ENCODE data around the gene RCN2. TPM values are rescaled to one million over a fixed set of nuclear protein-coding genes. Genes with fewer than 3 reads are reported as not detected.

Gene RCN2
- total and polyA plus RNA-seq, 2 of the 8 experiments (the other 6 are each of a cell fraction or from before 2014, with no cell fraction given), result 65.6 to 137 TPM

DNA sequence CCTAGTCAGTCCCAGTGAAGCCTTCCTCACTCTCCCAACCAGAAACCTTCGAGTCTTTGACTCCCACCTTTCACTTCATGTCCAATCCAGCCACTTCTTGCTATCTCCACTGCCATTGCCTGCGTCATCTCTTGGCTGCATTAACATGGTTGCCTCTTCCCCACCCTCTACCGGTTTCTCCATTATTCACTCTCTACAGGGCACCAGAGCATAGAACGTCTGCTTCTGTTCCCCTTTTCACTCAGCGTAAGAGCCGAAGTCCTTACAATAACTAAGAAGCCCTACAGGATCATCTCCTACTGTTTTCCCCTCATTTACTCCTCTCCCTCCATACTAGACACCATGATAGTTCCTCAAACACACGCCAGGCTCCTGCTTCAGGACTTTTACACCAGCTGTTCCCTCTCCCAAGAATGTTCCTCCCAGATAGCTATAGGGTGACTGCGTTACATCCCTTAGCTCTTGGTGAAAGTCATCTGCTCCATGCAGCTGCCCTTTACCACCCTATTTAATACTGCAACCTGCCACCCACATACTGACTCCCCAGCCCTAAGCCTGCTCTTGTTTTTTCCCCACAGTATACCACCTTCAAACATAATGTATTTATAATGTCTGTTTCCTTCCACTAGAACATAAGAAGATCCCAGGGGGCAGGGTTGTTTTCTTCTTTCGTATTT lies 30.9 kb downstream of the RCN2 start:
- H3K14ac ChIP-seq (ENCODE audit: insufficient read length), result no peak overlapping the region
- H3K4me1 ChIP-seq (replicated peaks in 1 of 4; ENCODE audit: control insufficient read depth in 3 of 4, insufficient read depth in 4 of 4, low read length in 3 of 4), result 0 out of 7 replicates have a peak, but pooled peaks cover 0 to 2% (median 0%) of the 10 kb centered on the region in 4 experiments
- CTCF ChIA-PET (ENCODE audit: partially characterized antibody), result interaction anchor here (0.7 to 4.7 kb wide), 7 partner anchors 11 to 581 kb away, joined by 3 to 35 read pairs (median 3); no protein-coding TSS in a partner anchor
- H3K56ac ChIP-seq (replicated peaks; ENCODE audit: insufficient read length, low read depth, low read length), result no peak overlapping the region
- no peaks in the 10 kb centered on the region for H3K9me3 ChIP-seq (ENCODE audit: insufficient read depth in 2 of 2, low read depth in 1 of 2, low read length in 1 of 2)
- no peak overlapping the region for H2BK15ac ChIP-seq (ENCODE audit: low read length)
- DNase-seq (ENCODE audit: low read depth in 1 of 2, low spot score in 2 of 2) (no peak), FAIRE-seq (no peak)
- no peak overlapping the region for H4K8ac ChIP-seq (ENCODE audit: extremely low read depth, insufficient read depth, low read length)
- no peaks in the 10 kb centered on the region for H3K36me3 ChIP-seq (ENCODE audit: control insufficient read depth in 2 of 4, insufficient read depth in 4 of 4, low read length in 3 of 4)
- H2AK5ac ChIP-seq (ENCODE audit: low read depth, low read length), result no peak overlapping the region
- H4K20me1 ChIP-seq (replicated peaks in 1 of 2; ENCODE audit: control insufficient read depth in 1 of 2, insufficient read depth in 2 of 2, low read length in 2 of 2), result no peaks in the 10 kb centered on the region
- H2BK5ac ChIP-seq (ENCODE audit: low read depth, low read length), result no peak overlapping the region
- H3K4me3 ChIP-seq (ENCODE audit: extremely low read depth in 1 of 4, insufficient read depth in 2 of 4, low read depth in 3 of 4, low read length in 4 of 4), result no peak overlapping the region
- H3K23me2 ChIP-seq (ENCODE audit: low read depth, low read length), result no peaks in the 10 kb centered on the region
- 94% methylated on average over 9 of the region's 9 CpGs; no CpG with 5 or more reads in 1 of the 2 experiments for WGBS, 2 experiments (ENCODE audit: extremely low coverage in 1 of 2, insufficient coverage in 1 of 2, insufficient read length in 1 of 2, insufficient replicate concordance in 2 of 2, low coverage in 1 of 2, low lambda C conversion rate in 2 of 2, missing lambda C conversion rate in 1 of 2)
- H3K4ac ChIP-seq (replicated peaks; ENCODE audit: insufficient read length, low read depth, low read length), result no peak overlapping the region
- H2BK120ac ChIP-seq (replicated peaks; ENCODE audit: low read depth, low read length), result no peak overlapping the region
- H3K27me3 ChIP-seq (replicated peaks in 1 of 4; ENCODE audit: control insufficient read depth in 3 of 4, extremely low read depth in 1 of 4, insufficient read depth in 3 of 4, low read length in 3 of 4), result peaks cover 0 to 1% (median 0%) of the 10 kb centered on the region in 4 experiments; a peak in 1 of 7 replicates
- no peak overlapping the region for H3K9ac ChIP-seq (replicated peaks in 1 of 4; ENCODE audit: extremely low read depth in 1 of 4, low read depth in 3 of 4, low read length in 3 of 4)
- H3K27ac ChIP-seq (ENCODE audit: low read depth, low read length), result no peak overlapping the region
- H2BK12ac ChIP-seq (ENCODE audit: low read depth, low read length), result no peak overlapping the region
- no peak overlapping the region for H4K5ac ChIP-seq (ENCODE audit: insufficient read length, low read depth, low read length)
- no peaks in the 10 kb centered on the region for H3K79me2 ChIP-seq (ENCODE audit: control insufficient read depth in 1 of 2, insufficient read depth in 2 of 2, low read length in 2 of 2)
- no peaks in the 10 kb centered on the region for H3K79me1 ChIP-seq (ENCODE audit: low read depth, low read length)
- H3K18ac ChIP-seq (ENCODE audit: extremely low read depth, low read length), result no peak overlapping the region
- no peak overlapping the region for H3K23ac ChIP-seq (ENCODE audit: insufficient read length)
- no peak overlapping the region for H4K91ac ChIP-seq (replicated peaks; ENCODE audit: insufficient read length, low read length)
- POLR2A ChIA-PET (ENCODE audit: partially characterized antibody), result interaction anchor here (1.1 to 1.2 kb wide), 2 partner anchors 17 to 31 kb away, joined by 3 read pairs; partner anchors contain the start of gene RCN2
- no peak overlapping the region for H2BK20ac ChIP-seq (ENCODE audit: low read length)
- no peak overlapping the region for H3K4me2 ChIP-seq (ENCODE audit: insufficient read depth in 1 of 2, low read depth in 2 of 2, low read length in 2 of 2)
- peak overlapping the region; percentile 29; the same call in 1 of the 2 replicates for H2AFZ ChIP-seq (ENCODE audit: low read length)
- TF ChIP-seq TAF1 (IDR thresholded peaks at IDR 0.05; ENCODE audit: low read depth, low read length) (no peak), MAFK (IDR thresholded peaks at IDR 0.05; ENCODE audit: low read depth, low read length) (no peak), CREB1 (IDR thresholded peaks at IDR 0.05) (no peak), SRF (IDR thresholded peaks at IDR 0.05; ENCODE audit: low read depth, low read length) (no peak), RAD21 (IDR thresholded peaks at IDR 0.05 in 1 of 2, conservative IDR thresholded peaks at IDR 0.05 in 1 of 2; ENCODE audit: low read depth in 2 of 2, low read length in 2 of 2) (no peak), SIX5 (IDR thresholded peaks at IDR 0.05; ENCODE audit: low read depth, low read length) (no peak)

Measured in H1 (cell line).